GM12878 (cell line): ENCODE data around the gene GABRB3.

ENCODE experiments used
- ATF7 ChIP-seq: fragments of 450-650 bp; IDR thresholded peaks from 2 replicates; pipeline ENCODE4 v1.6.1; 2016; ENCODE audit warnings: low read depth, mild to moderate bottlenecking
- CHD2 ChIP-seq: IDR thresholded peaks from 2 replicates; pipeline ENCODE4 v1.6.1; 2011; ENCODE audit warnings: low read depth, low read length, improper control_type of control experiment, borderline replicate concordance
- CREB1 ChIP-seq: IDR thresholded peaks from 2 replicates; pipeline ENCODE4 v1.6.1; 2012; ENCODE audit warnings: low read depth, mild to moderate bottlenecking, inconsistent platforms
- CTCF ChIP-seq, 3 experiments: IDR thresholded peaks in 2 of 3; conservative IDR thresholded peaks in 1 of 3; 2 replicates each; pipeline ENCODE4 v1.5.1; 2011; ENCODE audit warnings: low read depth in 3 of 3, low read length in 3 of 3, mild to moderate bottlenecking in 3 of 3, control low read depth in 2 of 3, moderate library complexity in 2 of 3, inconsistent platforms in 1 of 3, mixed read lengths in 1 of 3; ENCODE audit not compliant: control insufficient read depth in 2 of 3, insufficient read depth in 1 of 3; ENCODE audit errors: extremely low read depth in 1 of 3
- EZH2 ChIP-seq: IDR thresholded peaks from 2 replicates; pipeline ENCODE4 v1.6.1; 2012; ENCODE audit warnings: low read depth, mild to moderate bottlenecking, control low read depth, inconsistent platforms, low read length, borderline replicate concordance; ENCODE audit not compliant: control insufficient read depth
- HDAC6 ChIP-seq: fragments of 200-600 bp; sonication (generic); IDR thresholded peaks from one replicate; pipeline ENCODE4 v1.8.0; 2017; ENCODE audit warnings: antibody characterized with exemption; ENCODE audit not compliant: unreplicated experiment
- POLR2AphosphoS5 ChIP-seq: IDR thresholded peaks from 2 replicates; pipeline ENCODE4 v1.6.1; 2011; ENCODE audit warnings: mild to moderate bottlenecking, low read length, inconsistent platforms
- SRF ChIP-seq, 2 experiments: IDR thresholded peaks; 2 replicates each; pipeline ENCODE4 v1.6.1; 2011; ENCODE audit warnings: low read depth in 2 of 2, low read length in 2 of 2, mild to moderate bottlenecking in 1 of 2, moderate library complexity in 1 of 2

GRCh38 chr15:26595611-26596010 lies 177.3 kb downstream of the GABRB3 start:
- TF ChIP-seq POLR2AphosphoS5, result no peak
- no peak for TF ChIP-seq ATF7
- no peak for TF ChIP-seq SRF (IDR thresholded peaks at IDR 0.05; ENCODE audit: low read depth in 2 of 2, low read length in 2 of 2)
- TF ChIP-seq CTCF (IDR thresholded peaks at IDR 0.05 in 2 of 3, conservative IDR thresholded peaks at IDR 0.05 in 1 of 3; ENCODE audit: control insufficient read depth in 2 of 3, extremely low read depth in 1 of 3, insufficient read depth in 1 of 3, low read depth in 3 of 3, low read length in 3 of 3), result no peak
- TF ChIP-seq EZH2, result no peak
- TF ChIP-seq CREB1, result no peak
- TF ChIP-seq HDAC6, result no peak
- TF ChIP-seq CHD2, result no peak
